GM12874 (cell line): ENCODE data around the gene ENSA.

Experiments used
- CTCF ChIP-seq: IDR thresholded peaks from 2 replicates; pipeline ENCODE4 v1.5.1; 2011; ENCODE audit warnings: low read depth, mild to moderate bottlenecking, control low read depth, low read length, moderate library complexity; ENCODE audit not compliant: insufficient read depth

Gene ENSA

GRCh38 chr1:150650193-150650592 is 20.8 kb upstream of the ENSA start:
- TF ChIP-seq CTCF = no peak

GRCh38 chr1:150649441-150650075 is 20.1 kb upstream of the ENSA start:
- TF ChIP-seq CTCF = no peak

DNA sequence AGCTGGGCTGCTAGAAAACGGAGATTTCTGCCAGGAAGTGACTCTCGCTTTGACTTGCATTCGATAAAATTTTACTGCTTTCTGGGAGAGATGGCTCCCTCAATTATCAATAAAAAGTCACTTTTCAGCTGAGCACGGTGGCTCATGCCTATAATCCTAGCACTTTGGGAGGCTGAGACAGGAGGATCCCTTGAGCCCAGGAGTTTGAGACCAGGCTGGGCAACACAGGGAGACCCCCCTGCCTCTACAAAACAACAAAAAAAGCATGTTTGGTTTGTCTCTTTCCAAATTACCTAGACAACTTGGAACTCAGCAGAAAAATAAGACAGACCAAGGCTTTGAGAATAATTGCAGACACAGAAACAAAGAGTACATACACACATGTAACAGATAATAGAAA is 12.9 kb upstream of the ENSA start:
- no peak for TF ChIP-seq CTCF

DNA sequence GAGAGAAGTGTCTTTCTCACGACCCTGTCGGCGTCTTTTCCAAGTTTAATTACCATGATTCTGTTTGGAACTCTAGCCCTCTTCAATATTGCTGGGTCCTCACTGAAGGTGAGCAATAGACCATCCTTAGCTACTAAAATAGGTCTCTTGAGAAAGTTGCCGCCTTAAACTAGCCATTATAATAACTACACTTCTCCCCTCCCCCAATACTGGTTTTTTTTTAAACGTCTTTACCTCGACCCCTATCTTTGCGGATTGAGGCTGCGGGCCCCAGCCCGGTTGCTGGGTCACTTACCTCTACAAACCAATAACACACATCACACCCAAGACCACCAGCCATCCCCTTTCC is 672 bp downstream of the ENSA start:
- no peak for TF ChIP-seq CTCF

DNA sequence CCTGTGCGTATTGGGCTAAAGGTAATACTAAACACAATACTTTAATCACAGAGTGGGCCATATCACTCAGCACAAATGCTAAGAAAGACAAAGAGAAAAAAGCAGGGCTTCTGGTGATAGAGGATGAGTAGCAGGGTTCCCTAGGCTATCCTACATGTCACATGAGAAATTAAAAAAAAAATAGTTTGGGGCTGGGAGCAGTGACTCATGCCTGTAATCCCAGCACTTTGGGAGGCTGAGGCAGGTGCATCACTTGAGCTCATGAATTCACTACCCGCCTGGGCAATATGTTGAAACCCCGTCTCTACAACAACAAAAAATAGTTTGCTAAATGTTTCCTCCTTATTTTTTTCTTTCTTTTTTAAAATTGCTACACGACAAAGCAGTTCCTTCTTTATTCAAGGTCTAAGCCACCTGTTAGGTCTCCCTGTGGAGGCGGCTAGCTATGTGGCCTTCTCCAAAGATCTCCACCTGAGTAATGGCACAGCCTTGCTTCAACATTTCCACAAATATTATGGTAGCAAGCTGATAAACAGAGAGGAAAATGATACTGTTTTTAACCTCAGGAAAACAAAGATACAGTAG is 1.5 kb downstream of the ENSA start:
- no peak for TF ChIP-seq CTCF

- TF ChIP-seq CTCF = no peak
Measured at GRCh38 chr1:150626150-150626549, 3.3 kb downstream of the ENSA start.

GRCh38 chr1:150622303-150622975 is 7.0 kb downstream of the ENSA start:
- TF ChIP-seq CTCF = no peak
